Mucosa of gallbladder (tissue), 1 donor: ENCODE measurements around the gene SLCO2A1. TPM values are rescaled to one million over a fixed set of nuclear protein-coding genes. Genes with fewer than 3 reads are reported as not detected.
A peak's percentile ranks its signal among the peaks of the same experiment; 100 is the strongest.

Experiments used
- DNase-seq: peaks from one replicate; pipeline ENCODE4 v3.0.0-alpha.2; 2020; ENCODE audit warnings: low spot score
- total RNA-seq: library from RNA; stranded (reverse); gene quantifications from one replicate; pipeline ENCODE4 v1.2.1, GENCODE V29; 2021
- donor health status: DM: no; HTN: no; CAD: no.

Gene SLCO2A1
- total RNA-seq, 1 donor from 2014 or later, result 48.1 TPM

GRCh38 chr3:133884054-133884886 is 145.5 kb downstream of the SLCO2A1 start:
- DNase-seq, result peak; percentile 4

- DNase-seq, result peak; percentile 4
These were observed 146.1 kb downstream of the SLCO2A1 start for GRCh38 chr3:133883641-133884040.

- peak; percentile 7 for DNase-seq
These were observed 146.6 kb downstream of the SLCO2A1 start for GRCh38 chr3:133882986-133883586.

GRCh38 chr3:133881939-133882825 is 147.5 kb downstream of the SLCO2A1 start:
- DNase-seq, result peak; percentile 9

GRCh38 chr3:133881492-133881891 is 148.2 kb downstream of the SLCO2A1 start:
- no peak for DNase-seq

- no peak for DNase-seq
These were observed 148.8 kb downstream of the SLCO2A1 start for GRCh38 chr3:133880886-133881455.

GRCh38 chr3:133880287-133880686 is 149.4 kb downstream of the SLCO2A1 start:
- no peak for DNase-seq

GRCh38 chr3:133878518-133878917 is 151.2 kb downstream of the SLCO2A1 start:
- DNase-seq, result no peak

Other genes starting within 250 kb of the SLCO2A1 start
- gene SRPRB, start 224.1 kb downstream of the SLCO2A1 start, total RNA-seq, result 58.8 TPM
- 8.4 TPM for gene RAB6B, start 134.0 kb downstream of the SLCO2A1 start, total RNA-seq
- 43.7 TPM for gene RYK, start 220.9 kb upstream of the SLCO2A1 start, total RNA-seq